Endothelial cell of umbilical vein (primary cell): ENCODE data around the gene VN1R2. TPM values are rescaled to one million over a fixed set of nuclear protein-coding genes. Genes with fewer than 3 reads are reported as not detected.
"Not testable (repeated sequence)": the region's sequence is repeated elsewhere in the genome, so short reads cannot be mapped to it uniquely, and the experiment has no call there.

Experiments
- BruUV-seq: library from RNA; stranded (reverse); fragments of 400-500 nt; replicated peaks from 2 replicates; lab custom pipeline; 2021; lab: Mats Ljungman, UMichigan
- CTCF ChIA-PET: fragments of 300-600, 350-600 bp; sonication (Branson Sonifier 250); formaldehyde crosslinking; loops from one replicate; lab custom pipeline; 2021; ENCODE audit warnings: antibody characterized with exemption, inconsistent platforms; lab: Charles Lee
- POLR2A ChIA-PET: fragments of 300-600, 350-600 bp; sonication (Branson Sonifier 250); formaldehyde crosslinking; loops from one replicate; lab custom pipeline; 2021; ENCODE audit warnings: antibody characterized with exemption, inconsistent platforms; lab: Charles Lee
- DNase-seq: peaks from one replicate; pipeline ENCODE4 v3.0.0-alpha.2; 2011; ENCODE audit warnings: low read depth, low spot score
- FAIRE-seq: peaks from 2 replicates; lab custom pipeline; 2011; peaks lifted over from hg19 to GRCh38; lab: Jason Lieb, UNC
- H2AFZ ChIP-seq: 2 replicates; pipeline ENCODE4 v1.6.0; 2012; ENCODE audit warnings: low read depth, low read length, control low read depth, inconsistent platforms
- H3K27ac ChIP-seq: 2 replicates; pipeline ENCODE4 v1.5.1; 2011; ENCODE audit warnings: low read depth, mild to moderate bottlenecking, control low read depth, low read length, moderate library complexity; ENCODE audit not compliant: insufficient read depth
- H3K27me3 ChIP-seq, 2 experiments: 2 replicates each; pipeline versions ENCODE4 v1.6.0 to v1.6.1; 2011; ENCODE audit warnings: low read length in 2 of 2, mixed read lengths in 1 of 2; ENCODE audit not compliant: control insufficient read depth in 2 of 2, insufficient read depth in 2 of 2
- H3K36me3 ChIP-seq, 2 experiments: 2 replicates in 1 of 2; 3 replicates in 1 of 2; pipeline ENCODE4 v1.5.1; 2011; ENCODE audit warnings: low read length in 2 of 2, mild to moderate bottlenecking in 1 of 2, moderate library complexity in 1 of 2; ENCODE audit not compliant: control insufficient read depth in 2 of 2, insufficient read depth in 2 of 2; ENCODE audit errors: extremely low read depth in 1 of 2
- H3K4me1 ChIP-seq: 3 replicates; pipeline ENCODE4 v1.5.1; 2011; ENCODE audit warnings: mild to moderate bottlenecking, low read length; ENCODE audit not compliant: control insufficient read depth, insufficient read depth; ENCODE audit errors: extremely low read depth
- H3K4me2 ChIP-seq: 2 replicates; pipeline ENCODE4 v1.6.1; 2011; ENCODE audit warnings: low read length, control low read depth, mixed read lengths; ENCODE audit not compliant: insufficient read depth
- H3K4me3 ChIP-seq, 3 experiments: fragments of 200-600 bp in 1 of 3; sonication (generic), shearing (Covaris generic) in 1 of 3; replicated peaks in 1 of 3; 2 replicates each; pipeline ENCODE4 v1.5.1; 2011 to 2016; ENCODE audit warnings: control low read depth in 3 of 3, low read length in 3 of 3, mild to moderate bottlenecking in 2 of 3, inconsistent platforms in 1 of 3, low read depth in 1 of 3, moderate library complexity in 1 of 3; ENCODE audit not compliant: insufficient read depth in 1 of 3
- H3K79me2 ChIP-seq: 2 replicates; pipeline ENCODE4 v1.6.0; 2012; ENCODE audit warnings: low read length, inconsistent platforms; ENCODE audit not compliant: control insufficient read depth, insufficient read depth
- H3K9ac ChIP-seq: replicated peaks from 2 replicates; pipeline ENCODE3; 2011; ENCODE audit warnings: low read length, control low read depth; ENCODE audit not compliant: insufficient read depth; ENCODE audit errors: extremely low read depth
- H3K9me1 ChIP-seq: replicated peaks from 3 replicates; pipeline ENCODE4 v1.6.0; 2011; ENCODE audit warnings: mild to moderate bottlenecking, low read length; ENCODE audit not compliant: control insufficient read depth, insufficient read depth; ENCODE audit errors: extremely low read depth
- H3K9me3 ChIP-seq: replicated peaks from 2 replicates; pipeline ENCODE4 v1.5.1; 2012; ENCODE audit warnings: low read length, inconsistent platforms; ENCODE audit not compliant: control insufficient read depth, insufficient read depth
- H4K20me1 ChIP-seq: replicated peaks from 2 replicates; pipeline ENCODE3; 2011; ENCODE audit warnings: mild to moderate bottlenecking, low read length; ENCODE audit not compliant: control insufficient read depth, insufficient read depth; ENCODE audit errors: extremely low read depth
- FOS ChIP-seq: IDR thresholded peaks from 2 replicates; pipeline ENCODE4 v1.6.1; 2011; ENCODE audit warnings: mild to moderate bottlenecking, low read length, moderate library complexity, borderline replicate concordance; ENCODE audit not compliant: insufficient read depth
- GATA2 ChIP-seq: IDR thresholded peaks from 2 replicates; pipeline ENCODE4 v1.7.0; 2011; ENCODE audit warnings: low read depth, mild to moderate bottlenecking, moderate library complexity, mixed read lengths, low read length; ENCODE audit not compliant: insufficient read length, insufficient read depth
- POLR2A ChIP-seq: IDR thresholded peaks from 2 replicates; pipeline ENCODE4 v1.6.1; 2012; ENCODE audit warnings: low read depth, mild to moderate bottlenecking, control low read depth, low read length
- POLR2AphosphoS5 ChIP-seq: IDR thresholded peaks from 2 replicates; pipeline ENCODE4 v1.6.1; 2012; ENCODE audit warnings: low read depth, mild to moderate bottlenecking, control low read depth, low read length, moderate library complexity; ENCODE audit not compliant: insufficient read depth
- dilution Hi-C: fragments of 300-500 bp; cut with MboI; formaldehyde crosslinking; loops from one replicate; pipeline ENCODE4 v1.15.0; 2019; ENCODE audit warnings: low sequenced_read_pairs; ENCODE audit not compliant: extremely low pct_ligation_motif_present
- intact Hi-C: fragments of 100-400 bp; cut with micrococcal nuclease; formaldehyde crosslinking; loops from one replicate; pipeline ENCODE4 v1.10.0; 2022
- polyA plus RNA-seq, 4 experiments: library from polyadenylated mRNA; depleted of rRNA in 3 of 4; stranded (reverse) in 3 of 4; unstranded in 1 of 4; fragments of >200 nt; gene quantifications; 2 replicates each; pipeline versions ENCODE4 v1.2.1 to v1.2.3, GENCODE V29; 2011 to 2012; ENCODE audit warnings: missing spikeins in 1 of 4
- total RNA-seq: library from RNA; stranded (reverse); gene quantifications from 2 replicates; pipeline ENCODE4 v1.2.3, GENCODE V29; 2021

The VN1R2 gene
- total and polyA plus RNA-seq, 2 donors (not counting 3 experiments of a cell fraction or from before 2014, with no cell fraction given): not detected

- Histone ChIP-seq H3K9me1 (no peaks in the 10 kb centered on the region), H2AFZ (peak within 1 kb of the TSS; percentile 97), H3K9ac (peak within 1 kb of the TSS; percentile 67), H3K4me1 (peaks cover 7% of the 10 kb centered on the region), H3K4me3 (peak within 1 kb of the TSS; percentile 79 to 98 (median 90)), H3K27me3 (no peaks in the 10 kb centered on the region), H3K36me3 (peaks cover 2 to 5% of the 10 kb centered on the region in 2 experiments), H3K9me3 (no peaks in the 10 kb centered on the region), H3K4me2 (peak within 1 kb of the TSS; percentile 97), H4K20me1 (no peaks in the 10 kb centered on the region), H3K27ac (peak within 1 kb of the TSS; percentile 42), H3K79me2 (no peaks in the 10 kb centered on the region)
- FAIRE-seq (peak; percentile 83), DNase-seq (peak; percentile 82)
- POLR2A ChIA-PET: no interaction called here
- TF ChIP-seq POLR2AphosphoS5 (peak; percentile 61), GATA2 (no peak), POLR2A (peak; percentile 73), FOS (no peak)
- dilution Hi-C loops: no loop called here
- intact Hi-C loops: loop anchor here (1.0 to 10.0 kb wide), 4 partner anchors 57 to 151 kb away; partner anchors contain the start of genes ZNF160, ZNF525 and ZNF845
- BruUV-seq: TSS peak; percentile 84
- CTCF ChIA-PET: interaction anchor here (1.1 kb wide), 2 partner anchors 59 to 178 kb away, joined by 4 read pairs; no protein-coding TSS in a partner anchor
These were observed 3.4 kb upstream of the VN1R2 start, which contains the start of gene ZNF677 for GRCh38 chr19:53254411-53255341. ZNF677 (minus strand) TSS chr19:53254873; CDS start chr19:53251550, 3,323 bp downstream.

- H3K27ac ChIP-seq, dilution Hi-C loops: not testable (repeated sequence)
These were observed 9.5 kb downstream of the VN1R2 start, which contains the start of gene VN1R4 for GRCh38 chr19:53267623-53268022. VN1R4 (minus strand) TSS chr19:53267723; CDS start chr19:53267665, 58 bp downstream.

GRCh38 chr19:53269861-53270260, 11.8 kb downstream of the VN1R2 start:
- H3K4me3 ChIP-seq, BruUV-seq, H3K36me3 ChIP-seq, POLR2A ChIA-PET, H2AFZ ChIP-seq, H3K9me1 ChIP-seq, intact Hi-C loops, H3K27me3 ChIP-seq, DNase-seq, H3K4me1 ChIP-seq, H3K9ac ChIP-seq, H3K27ac ChIP-seq, H4K20me1 ChIP-seq, H3K9me3 ChIP-seq, H3K79me2 ChIP-seq, CTCF ChIA-PET, dilution Hi-C loops, FAIRE-seq, H3K4me2 ChIP-seq: not testable (repeated sequence)

More at GRCh38 chr19:53267623-53268022, 9.5 kb downstream of the VN1R2 start, which contains the start of gene VN1R4:
- BruUV-seq, H3K4me2 ChIP-seq, H3K9me1 ChIP-seq, H3K9ac ChIP-seq, H3K36me3 ChIP-seq, FAIRE-seq, H3K9me3 ChIP-seq, H2AFZ ChIP-seq, H3K79me2 ChIP-seq, H3K27me3 ChIP-seq, H3K4me1 ChIP-seq, POLR2A ChIA-PET, CTCF ChIA-PET, intact Hi-C loops, H3K4me3 ChIP-seq, H4K20me1 ChIP-seq, DNase-seq: not testable (repeated sequence)
